ENCODE results near the gene ABHD4. TPM values are rescaled to one million over a fixed set of nuclear protein-coding genes. Genes with fewer than 3 reads are reported as not detected.

Gene ABHD4
- total RNA-seq, 1 experiment from 2014 or later = 9.1 TPM

GRCh38 chr14:22561661-22562579, 36.2 kb upstream of the ABHD4 start:
- H3K27me3 ChIP-seq (ENCODE audit: low read length) = no peaks in the 10 kb centered on the region
- H2AFZ ChIP-seq (ENCODE audit: low read length) = no peak overlapping the region
- H4K20me1 ChIP-seq (ENCODE audit: low read length) = no peaks in the 10 kb centered on the region
- no peak for ATAC-seq
- no peaks in the 10 kb centered on the region for H3K9me2 ChIP-seq (replicated peaks; ENCODE audit: low read length)
- BruUV-seq (replicated peaks) = no TSS peak
- H3K4me3 ChIP-seq (ENCODE audit: low read length) = no peak overlapping the region
- H3K27ac ChIP-seq (ENCODE audit: low read length) = no peak overlapping the region
- no peak overlapping the region for H3K9ac ChIP-seq (ENCODE audit: low read length)
- ChIA-PET POLR2A (ENCODE audit: unreplicated experiment) (no interaction called here), CTCF (no interaction called here)
- TF ChIP-seq CTCF (conservative IDR thresholded peaks at IDR 0.05; ENCODE audit: low read depth, low read length) (no peak), EZH2phosphoT487 (IDR thresholded peaks at IDR 0.05; ENCODE audit: borderline replicate concordance, low read length) (no peak), EZH2 (IDR thresholded peaks at IDR 0.05; ENCODE audit: low read length, unreplicated experiment) (no peak)
- intact Hi-C loops (cut with micrococcal nuclease) = no loop called here
- DNase-seq = no peak
- H3K36me3 ChIP-seq (ENCODE audit: low read depth, low read length) = peaks cover 29% of the 10 kb centered on the region
- H3K4me1 ChIP-seq (ENCODE audit: insufficient read depth, low read length) = peaks cover 29% of the 10 kb centered on the region
- no peaks in the 10 kb centered on the region for H3F3A ChIP-seq (ENCODE audit: low read length, unreplicated experiment)
- H3K79me2 ChIP-seq (ENCODE audit: low read length) = no peaks in the 10 kb centered on the region
- no peaks in the 10 kb centered on the region for H3K9me3 ChIP-seq (ENCODE audit: low read length)
- H3K4me2 ChIP-seq (ENCODE audit: low read length) = no peak overlapping the region

GRCh38 chr14:22563987-22564386, 34.1 kb upstream of the ABHD4 start:
- Histone ChIP-seq H3K9me2 (replicated peaks; ENCODE audit: low read length) (no peaks in the 10 kb centered on the region), H3F3A (ENCODE audit: low read length, unreplicated experiment) (no peaks in the 10 kb centered on the region), H3K4me3 (ENCODE audit: low read length) (no peak overlapping the region), H3K4me1 (ENCODE audit: insufficient read depth, low read length) (peaks cover 16% of the 10 kb centered on the region), H2AFZ (ENCODE audit: low read length) (no peak overlapping the region), H3K4me2 (ENCODE audit: low read length) (no peak overlapping the region), H3K9me3 (ENCODE audit: low read length) (no peaks in the 10 kb centered on the region), H3K79me2 (ENCODE audit: low read length) (peaks cover 17% of the 10 kb centered on the region; the same call in 1 of the 2 replicates), H4K20me1 (ENCODE audit: low read length) (no peaks in the 10 kb centered on the region), H3K36me3 (ENCODE audit: low read depth, low read length) (peaks cover 29% of the 10 kb centered on the region; the same call in 1 of the 2 replicates), H3K9ac (ENCODE audit: low read length) (no peak overlapping the region), H3K27ac (ENCODE audit: low read length) (no peak overlapping the region), H3K27me3 (ENCODE audit: low read length) (no peaks in the 10 kb centered on the region)
- TF ChIP-seq EZH2phosphoT487 (IDR thresholded peaks at IDR 0.05; ENCODE audit: borderline replicate concordance, low read length) = no peak
- TF ChIP-seq EZH2 (IDR thresholded peaks at IDR 0.05; ENCODE audit: low read length, unreplicated experiment) = no peak
- intact Hi-C loops (cut with micrococcal nuclease) = no loop called here
- ChIA-PET CTCF (no interaction called here), POLR2A (ENCODE audit: unreplicated experiment) (no interaction called here)
- ATAC-seq (no peak), DNase-seq (no peak)
- BruUV-seq (replicated peaks) = no TSS peak

GRCh38 chr14:22564463-22564862, 33.6 kb upstream of the ABHD4 start:
- H3K9ac ChIP-seq (ENCODE audit: low read length) = no peak overlapping the region
- peaks cover 32% of the 10 kb centered on the region; the same call in 1 of the 2 replicates for H3K36me3 ChIP-seq (ENCODE audit: low read depth, low read length)
- peaks cover 22% of the 10 kb centered on the region for H3K79me2 ChIP-seq (ENCODE audit: low read length)
- TF ChIP-seq EZH2 (IDR thresholded peaks at IDR 0.05; ENCODE audit: low read length, unreplicated experiment) (no peak), EZH2phosphoT487 (IDR thresholded peaks at IDR 0.05; ENCODE audit: borderline replicate concordance, low read length) (no peak), CTCF (conservative IDR thresholded peaks at IDR 0.05; ENCODE audit: low read depth, low read length) (no peak)
- DNase-seq = no peak
- no peak for ATAC-seq
- no peaks in the 10 kb centered on the region for H3K9me3 ChIP-seq (ENCODE audit: low read length)
- ChIA-PET POLR2A (ENCODE audit: unreplicated experiment) (no interaction called here), CTCF (no interaction called here)
- no TSS peak for BruUV-seq (replicated peaks)
- intact Hi-C loops (cut with micrococcal nuclease) = no loop called here
- H2AFZ ChIP-seq (ENCODE audit: low read length) = no peak overlapping the region
- H4K20me1 ChIP-seq (ENCODE audit: low read length) = no peaks in the 10 kb centered on the region
- peaks cover 16% of the 10 kb centered on the region for H3K4me1 ChIP-seq (ENCODE audit: insufficient read depth, low read length)
- H3K4me2 ChIP-seq (ENCODE audit: low read length) = no peak overlapping the region
- H3K4me3 ChIP-seq (ENCODE audit: low read length) = no peak overlapping the region
- H3F3A ChIP-seq (ENCODE audit: low read length, unreplicated experiment) = no peaks in the 10 kb centered on the region
- no peaks in the 10 kb centered on the region for H3K27me3 ChIP-seq (ENCODE audit: low read length)
- no peak overlapping the region for H3K27ac ChIP-seq (ENCODE audit: low read length)
- no peaks in the 10 kb centered on the region for H3K9me2 ChIP-seq (replicated peaks; ENCODE audit: low read length)
